GM18499 (cell line): ENCODE results near the gene OR2T29.
"Not testable (repeated sequence)": the region's sequence is repeated elsewhere in the genome, so short reads cannot be mapped to it uniquely, and the experiment has no call there.

Experiments
- ATAC-seq: cut with Tn5 transposase; IDR thresholded peaks from one replicate; pipeline ENCODE4 v1.9.1; 2021; ENCODE audit warnings: moderate number of reproducible peaks; ENCODE audit not compliant: insufficient read depth, unreplicated experiment

OR2T29 gene

DNA sequence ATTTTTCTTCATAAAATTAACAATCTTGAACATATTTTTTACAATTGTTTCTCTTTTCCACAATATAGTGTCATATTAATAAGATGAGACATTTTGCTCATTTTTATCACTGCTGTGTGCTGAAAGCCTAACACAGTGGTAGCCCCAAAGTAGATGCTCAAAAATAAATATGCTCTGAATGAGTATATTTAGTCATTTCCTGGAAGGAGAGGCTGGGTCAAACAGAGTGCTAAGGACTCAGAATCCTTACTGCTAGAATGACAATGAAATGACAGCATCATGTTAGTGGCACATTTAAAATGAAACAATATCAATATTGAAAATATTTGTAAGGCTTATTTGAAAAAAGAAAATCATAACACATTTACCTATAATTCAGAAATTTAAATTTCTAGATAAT is 25.1 kb downstream of the OR2T29 start:
- not testable (repeated sequence) for ATAC-seq

DNA sequence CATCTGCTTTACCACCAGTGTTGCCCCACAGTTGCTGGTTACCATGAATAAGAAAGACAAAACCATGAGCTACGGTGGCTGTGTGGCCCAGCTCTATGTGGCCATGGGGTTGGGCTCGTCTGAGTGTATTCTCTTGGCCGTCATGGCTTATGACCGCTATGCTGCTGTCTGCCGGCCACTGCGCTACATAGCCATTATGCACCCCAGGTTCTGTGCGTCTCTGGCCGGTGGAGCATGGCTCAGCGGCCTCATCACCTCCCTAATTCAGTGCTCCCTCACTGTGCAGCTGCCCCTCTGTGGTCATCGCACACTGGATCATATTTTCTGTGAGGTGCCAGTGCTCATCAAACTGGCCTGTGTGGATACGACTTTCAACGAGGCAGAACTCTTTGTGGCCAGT is 40.7 kb downstream of the OR2T29 start:
- no peak for ATAC-seq

DNA sequence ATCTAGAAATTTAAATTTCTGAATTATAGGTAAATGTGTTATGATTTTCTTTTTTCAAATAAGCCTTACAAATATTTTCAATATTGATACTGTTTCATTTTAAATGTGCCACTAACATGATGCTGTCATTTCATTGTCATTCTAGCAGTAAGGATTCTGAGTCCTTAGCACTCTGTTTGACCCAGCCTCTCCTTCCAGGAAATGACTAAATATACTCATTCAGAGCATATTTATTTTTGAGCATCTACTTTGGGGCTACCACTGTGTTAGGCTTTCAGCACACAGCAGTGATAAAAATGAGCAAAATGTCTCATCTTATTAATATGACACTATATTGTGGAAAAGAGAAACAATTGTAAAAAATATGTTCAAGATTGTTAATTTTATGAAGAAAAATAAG is 52.4 kb downstream of the OR2T29 start:
- ATAC-seq: not testable (repeated sequence)

DNA sequence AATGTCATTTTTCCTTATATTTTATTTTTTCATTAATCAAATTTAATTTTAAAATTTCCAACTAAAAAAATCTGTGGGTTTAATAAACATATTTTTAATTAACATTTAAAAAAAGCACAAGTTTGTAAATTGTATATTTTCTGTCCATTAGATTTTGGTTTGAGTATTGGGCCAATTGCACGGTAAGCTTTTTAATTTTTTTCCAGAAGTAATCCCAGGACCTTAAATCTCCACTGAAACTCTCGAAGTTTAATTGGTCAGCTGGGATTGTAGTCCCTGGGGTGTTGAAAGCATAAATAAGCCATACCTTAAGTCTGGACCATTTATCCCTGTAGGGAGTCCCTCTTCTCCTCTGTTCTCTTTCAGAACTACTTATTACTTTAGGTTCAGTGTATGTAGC is 54.8 kb downstream of the OR2T29 start, which contains the start of gene OR2G6:
TSS of gene OR2G6 (plus strand) at position 301 of the 400 bp plus-strand sequence. CDS start 13,574 bp downstream, outside the sequence.
- ATAC-seq: not testable (repeated sequence)
